ENCODE data around the gene HIGD1B.

Gene HIGD1B

GRCh38 chr17:44880062-44880461, 32.4 kb downstream of the HIGD1B start:
- DNase-seq, result no peak

- DNase-seq, result no peak
These were observed 33.5 kb downstream of the HIGD1B start for GRCh38 chr17:44881145-44881544.

- no peak for DNase-seq
These were observed 37.3 kb downstream of the HIGD1B start for GRCh38 chr17:44884941-44885340.

GRCh38 chr17:44887016-44887415, 39.3 kb downstream of the HIGD1B start:
- DNase-seq, result no peak

- DNase-seq, result no peak
These were observed 40.6 kb downstream of the HIGD1B start for GRCh38 chr17:44887971-44888954.

GRCh38 chr17:44889003-44889402, 41.3 kb downstream of the HIGD1B start:
- no peak for DNase-seq

GRCh38 chr17:44892250-44892649, 44.6 kb downstream of the HIGD1B start:
- DNase-seq, result no peak

- DNase-seq, result no peak
These were observed 47.0 kb downstream of the HIGD1B start for GRCh38 chr17:44894642-44895041.

GRCh38 chr17:44898768-44899073, 51.0 kb downstream of the HIGD1B start:
- no peak for DNase-seq

- peak; percentile 97 for DNase-seq
These were observed 51.5 kb downstream of the HIGD1B start, which contains the start of gene EFTUD2 for GRCh38 chr17:44899074-44899782. TSS of gene EFTUD2 (minus strand) at chr17:44899445. CDS start at chr17:44894521, 4,924 bp downstream.

Data from activated effector memory CD4-positive, alpha-beta T cell treated with anti-CD3 and anti-CD28 coated beads, Interleukin-2, amount 50 U/mL, for 16 hours (primary cell).